GM19372 (cell line): ENCODE measurements around the gene PTPRQ.

ENCODE experiments used
- ATAC-seq: cut with Tn5 transposase; IDR thresholded peaks from one replicate; pipeline ENCODE4 v1.9.1; 2021; ENCODE audit warnings: mild to moderate bottlenecking, low read depth, moderate library complexity; ENCODE audit not compliant: unreplicated experiment

Gene PTPRQ

GRCh38 chr12:80715713-80716249 is 271.7 kb downstream of the PTPRQ start:
- no peak for ATAC-seq

GRCh38 chr12:80716696-80717469 is 272.8 kb downstream of the PTPRQ start, which contains the start of gene MYF5:
TSS of gene MYF5 (plus strand) at chr12:80716912. CDS start at chr12:80717064, 152 bp downstream.
- ATAC-seq: no peak

GRCh38 chr12:80717856-80718255 is 273.8 kb downstream of the PTPRQ start:
- no peak for ATAC-seq

GRCh38 chr12:80720516-80720915 is 276.5 kb downstream of the PTPRQ start:
- no peak for ATAC-seq

- no peak for ATAC-seq
Measured at GRCh38 chr12:80721326-80721725, 277.3 kb downstream of the PTPRQ start.
